ENCODE results near the gene ARL17B. TPM values are rescaled to one million over a fixed set of nuclear protein-coding genes. Genes with fewer than 3 reads are reported as not detected.
"Not testable (repeated sequence)": the region's sequence is repeated elsewhere in the genome, so short reads cannot be mapped to it uniquely, and the experiment has no call there.

ARL17B gene
- polyA plus RNA-seq (ENCODE audit: insufficient read depth in 1 of 5, insufficient read length in 5 of 5, low replicate concordance in 1 of 5) = 10 to 100 TPM; 12.9 to 27.7 (median 19.3) TPM
- long read RNA-seq, donor 1, partial matches to known transcripts = 13 of 14 reads
- long read RNA-seq, donor 1, other reads (novel, unspliced or antisense) = 0 of 14 reads
- long read RNA-seq, donor 2, partial matches to known transcripts = 0 of 1 reads
- long read RNA-seq, donor 2, other reads (novel, unspliced or antisense) = 0 of 1 reads
- long read RNA-seq, donor 3, partial matches to known transcripts = 0 of 1 reads
- long read RNA-seq, donor 3, other reads (novel, unspliced or antisense) = 0 of 1 reads
- long read RNA-seq, donor 4, partial matches to known transcripts = 5 of 8 reads
- long read RNA-seq, donor 4, other reads (novel, unspliced or antisense) = 0 of 8 reads
- long read RNA-seq, donor 5, partial matches to known transcripts = 6 of 10 reads
- long read RNA-seq, donor 5, other reads (novel, unspliced or antisense) = 0 of 10 reads
- long read RNA-seq, donor 6, transcript ARL17B-202 (4 exons, 743 nt) = major isoform, 8 of 10 reads
- long read RNA-seq, donor 6, partial matches to known transcripts = 0 of 10 reads
- long read RNA-seq, donor 6, other reads (novel, unspliced or antisense) = 0 of 10 reads
- long read RNA-seq, donor 7, transcript ARL17B-202 (4 exons, 743 nt) = major isoform, 6 of 55 reads
- long read RNA-seq, donor 7, partial matches to known transcripts = 46 of 55 reads
- long read RNA-seq, donor 7, other reads (novel, unspliced or antisense) = 0 of 55 reads
- long read RNA-seq, donor 8, partial matches to known transcripts = 0 of 3 reads
- long read RNA-seq, donor 8, other reads (novel, unspliced or antisense) = 0 of 3 reads

GRCh38 chr17:46361755-46362154, at the start of gene ARL17B:
Gene ARL17B (minus strand): TSS chr17:46361766. CDS start chr17:46358397, 3,369 bp downstream.
- DNase-seq = not testable (repeated sequence)

- not testable (repeated sequence) for DNase-seq
These were observed 48.3 kb upstream of the ARL17B start for GRCh38 chr17:46409864-46410263.

- DNase-seq = not testable (repeated sequence)
These were observed 45.6 kb upstream of the ARL17B start for GRCh38 chr17:46407155-46407554.

- not testable (repeated sequence) for DNase-seq
These were observed 39.6 kb upstream of the ARL17B start for GRCh38 chr17:46401033-46401787.

GRCh38 chr17:46400543-46400942, 39.0 kb upstream of the ARL17B start:
- DNase-seq = not testable (repeated sequence)

- not testable (repeated sequence) for DNase-seq
These were observed 38.4 kb upstream of the ARL17B start for GRCh38 chr17:46399993-46400392.

GRCh38 chr17:46396292-46396691, 34.7 kb upstream of the ARL17B start:
- DNase-seq = not testable (repeated sequence)

- not testable (repeated sequence) for DNase-seq
These were observed 32.1 kb upstream of the ARL17B start for GRCh38 chr17:46393702-46394101.

- not testable (repeated sequence) for DNase-seq
These were observed 23.9 kb upstream of the ARL17B start for GRCh38 chr17:46385491-46385890.

- not testable (repeated sequence) for DNase-seq
These were observed 21.6 kb upstream of the ARL17B start for GRCh38 chr17:46383118-46383517.

- not testable (repeated sequence) for DNase-seq
These were observed 11.9 kb upstream of the ARL17B start for GRCh38 chr17:46373418-46373817.

- not testable (repeated sequence) for DNase-seq
These were observed 11.0 kb upstream of the ARL17B start for GRCh38 chr17:46372236-46373229.

- DNase-seq = not testable (repeated sequence)
These were observed 6.0 kb upstream of the ARL17B start for GRCh38 chr17:46367520-46367919.

GRCh38 chr17:46361145-46361735, 326 bp downstream of the ARL17B start:
- DNase-seq = not testable (repeated sequence)

- not testable (repeated sequence) for DNase-seq
These were observed 7.7 kb downstream of the ARL17B start for GRCh38 chr17:46353856-46354255.

- not testable (repeated sequence) for DNase-seq
These were observed 12.5 kb downstream of the ARL17B start for GRCh38 chr17:46349060-46349459.

- DNase-seq = not testable (repeated sequence)
These were observed 13.2 kb downstream of the ARL17B start for GRCh38 chr17:46348345-46348744.

GRCh38 chr17:46342131-46342530, 19.4 kb downstream of the ARL17B start:
- not testable (repeated sequence) for DNase-seq

- not testable (repeated sequence) for DNase-seq
These were observed 20.3 kb downstream of the ARL17B start for GRCh38 chr17:46341220-46341619.

GRCh38 chr17:46294831-46295230, 66.7 kb downstream of the ARL17B start, which contains the start of gene LRRC37A:
Gene LRRC37A (plus strand): TSS chr17:46295131. CDS start chr17:46295134, 3 bp downstream.
- DNase-seq = not testable (repeated sequence)

Data from right lung (tissue), 10 donors.